HepG2 (cell line): ENCODE data around the gene S100A16. TPM values are rescaled to one million over a fixed set of nuclear protein-coding genes. Genes with fewer than 3 reads are reported as not detected.

Source experiments
- JUND ChIP-seq: sonication (generic); formaldehyde crosslinking; IDR thresholded peaks from 2 replicates; pipeline ENCODE4 v1.8.0; 2022; ENCODE audit warnings: mild to moderate bottlenecking, missing genetic modification reagents
- KDM5A ChIP-seq: fragments of 200-600 bp; sonication (generic); IDR thresholded peaks from 2 replicates; pipeline ENCODE4 v1.7.0; 2018; ENCODE audit warnings: antibody characterized with exemption, mild to moderate bottlenecking, low read length, borderline replicate concordance
- MIER2 ChIP-seq: IDR thresholded peaks from 2 replicates; pipeline ENCODE4 v1.6.1; 2016; ENCODE audit warnings: missing biosample characterization, missing genetic modification reagents
- SRSF4 ChIP-seq: fragments of 200-400 bp; formaldehyde crosslinking; IDR thresholded peaks from one replicate; pipeline ENCODE4 v1.6.1; 2018; ENCODE audit warnings: mild to moderate bottlenecking, low read depth, low read length, moderate library complexity; ENCODE audit not compliant: poor library complexity, severe bottlenecking
- ZZZ3 ChIP-seq: sonication (generic); formaldehyde crosslinking; IDR thresholded peaks from 2 replicates; pipeline ENCODE4 v1.4.0; 2020; ENCODE audit warnings: missing genetic modification reagents, mild to moderate bottlenecking, borderline replicate concordance
- polyA plus RNA-seq, 8 experiments: library from polyadenylated mRNA; depleted of rRNA in 3 of 8; stranded (reverse) in 7 of 8; unstranded in 1 of 8; fragments of >200 nt; fragmentation: Illumina TruSeq in 4 of 8; extraction: Trizol in 4 of 8; gene quantifications; 2 replicates each; pipeline versions ENCODE4 v1.2.1 to v1.2.3, GENCODE V29; 2011 to 2016; ENCODE audit warnings: low read depth in 4 of 8, missing spikeins in 1 of 8, mixed read lengths in 1 of 8; ENCODE audit not compliant: insufficient read depth in 1 of 8
- total RNA-seq, 5 experiments: library from RNA; depleted of rRNA; stranded (reverse); fragments of >200 nt; fragmentation: Illumina TruSeq; extraction: Trizol; gene quantifications; 2 replicates each; pipeline ENCODE4 v1.2.3, GENCODE V29; 2016; ENCODE audit warnings: low read depth in 1 of 5
- TF ChIP-seq, protein P1 (sequence below), 2 experiments: IDR thresholded peaks; 2 replicates each; pipeline ENCODE4 v1.6.1; 2011 to 2012; ENCODE audit warnings: low read length in 2 of 2, borderline replicate concordance in 1 of 2, low read depth in 1 of 2, mild to moderate bottlenecking in 1 of 2, moderate library complexity in 1 of 2

Gene S100A16
- total and polyA plus RNA-seq, 2 of the 13 experiments (the other 11 are each of a cell fraction or from before 2014, with no cell fraction given) = 46.0 to 195 TPM

DNA sequence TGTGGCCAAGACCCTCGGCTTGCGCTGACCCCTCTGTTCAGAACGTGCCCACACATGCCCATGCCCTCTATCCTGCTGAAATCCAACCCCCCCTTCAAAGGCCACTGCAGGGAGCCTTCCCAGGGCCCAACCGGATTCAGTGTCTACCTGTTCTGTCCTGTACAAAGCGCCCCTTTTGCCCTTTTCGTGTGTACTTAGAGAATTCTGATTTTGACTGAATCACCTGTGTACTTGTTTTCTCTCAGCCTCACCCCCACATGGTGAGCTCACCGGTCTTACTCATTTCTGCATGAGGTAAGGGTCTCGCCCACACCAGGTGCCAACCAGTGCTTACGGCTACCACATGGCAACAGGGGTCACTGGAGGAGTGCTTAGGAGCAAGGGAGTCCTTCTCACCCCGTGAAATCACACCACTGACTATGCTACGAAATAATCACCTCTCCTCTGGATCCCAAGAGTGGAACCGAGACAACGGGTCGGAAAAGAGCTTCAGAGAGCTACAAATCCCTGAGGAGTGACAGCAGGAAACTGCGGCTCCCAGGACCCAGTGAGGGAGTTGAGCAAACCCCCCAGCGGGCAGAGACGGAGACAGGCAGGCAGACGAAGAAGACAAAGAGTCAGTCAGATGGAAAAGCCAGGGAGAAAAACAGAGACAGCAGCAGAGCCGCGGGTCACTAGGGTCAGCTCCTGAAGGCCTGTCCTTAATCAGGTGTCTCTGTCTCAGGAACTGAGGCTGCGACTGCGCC lies 45.1 kb downstream of the S100A16 start (continued):
- TF ChIP-seq MIER2 (CRISPR knock-in tag) (no peak), SRSF4 (no peak), JUND (CRISPR knock-in tag) (no peak), ZZZ3 (CRISPR knock-in tag) (no peak), KDM5A (no peak)
- TF ChIP-seq, protein P1, sequence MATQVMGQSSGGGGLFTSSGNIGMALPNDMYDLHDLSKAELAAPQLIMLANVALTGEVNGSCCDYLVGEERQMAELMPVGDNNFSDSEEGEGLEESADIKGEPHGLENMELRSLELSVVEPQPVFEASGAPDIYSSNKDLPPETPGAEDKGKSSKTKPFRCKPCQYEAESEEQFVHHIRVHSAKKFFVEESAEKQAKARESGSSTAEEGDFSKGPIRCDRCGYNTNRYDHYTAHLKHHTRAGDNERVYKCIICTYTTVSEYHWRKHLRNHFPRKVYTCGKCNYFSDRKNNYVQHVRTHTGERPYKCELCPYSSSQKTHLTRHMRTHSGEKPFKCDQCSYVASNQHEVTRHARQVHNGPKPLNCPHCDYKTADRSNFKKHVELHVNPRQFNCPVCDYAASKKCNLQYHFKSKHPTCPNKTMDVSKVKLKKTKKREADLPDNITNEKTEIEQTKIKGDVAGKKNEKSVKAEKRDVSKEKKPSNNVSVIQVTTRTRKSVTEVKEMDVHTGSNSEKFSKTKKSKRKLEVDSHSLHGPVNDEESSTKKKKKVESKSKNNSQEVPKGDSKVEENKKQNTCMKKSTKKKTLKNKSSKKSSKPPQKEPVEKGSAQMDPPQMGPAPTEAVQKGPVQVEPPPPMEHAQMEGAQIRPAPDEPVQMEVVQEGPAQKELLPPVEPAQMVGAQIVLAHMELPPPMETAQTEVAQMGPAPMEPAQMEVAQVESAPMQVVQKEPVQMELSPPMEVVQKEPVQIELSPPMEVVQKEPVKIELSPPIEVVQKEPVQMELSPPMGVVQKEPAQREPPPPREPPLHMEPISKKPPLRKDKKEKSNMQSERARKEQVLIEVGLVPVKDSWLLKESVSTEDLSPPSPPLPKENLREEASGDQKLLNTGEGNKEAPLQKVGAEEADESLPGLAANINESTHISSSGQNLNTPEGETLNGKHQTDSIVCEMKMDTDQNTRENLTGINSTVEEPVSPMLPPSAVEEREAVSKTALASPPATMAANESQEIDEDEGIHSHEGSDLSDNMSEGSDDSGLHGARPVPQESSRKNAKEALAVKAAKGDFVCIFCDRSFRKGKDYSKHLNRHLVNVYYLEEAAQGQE (IDR thresholded peaks at IDR 0.05; ENCODE audit: borderline replicate concordance in 1 of 2, low read depth in 1 of 2, low read length in 2 of 2) = no peak
